Pulmonary artery endothelial cell (primary cell): Measurements from ENCODE around the gene PRKCA. TPM values are rescaled to one million over a fixed set of nuclear protein-coding genes. Genes with fewer than 3 reads are reported as not detected.
"Not testable (repeated sequence)": the region's sequence is repeated elsewhere in the genome, so short reads cannot be mapped to it uniquely, and the experiment has no call there.

Experiments used
- DNase-seq: peaks from one replicate; pipeline ENCODE4 v3.0.0-alpha.2; 2011; ENCODE audit warnings: low read depth, low spot score
- total RNA-seq: library from RNA; depleted of rRNA; stranded (reverse); fragments of >200 nt; gene quantifications from 2 replicates; pipeline ENCODE4 v1.2.3, GENCODE V29; 2014

The PRKCA gene
- total RNA-seq, 1 donor from 2014 or later, result 10.8 TPM

GRCh38 chr17:66610361-66611133 lies 308.1 kb downstream of the PRKCA start:
- DNase-seq, result no peak

- no peak for DNase-seq
Observed at GRCh38 chr17:66611397-66611796, 309.0 kb downstream of the PRKCA start.

- no peak for DNase-seq
Observed at GRCh38 chr17:66612993-66613392, 310.6 kb downstream of the PRKCA start.

GRCh38 chr17:66614469-66614868 lies 312.1 kb downstream of the PRKCA start:
- no peak for DNase-seq

GRCh38 chr17:66619206-66619605 lies 316.8 kb downstream of the PRKCA start:
- no peak for DNase-seq

GRCh38 chr17:66620528-66620927 lies 318.1 kb downstream of the PRKCA start:
- DNase-seq, result no peak

- DNase-seq, result not testable (repeated sequence)
Observed at GRCh38 chr17:66624630-66625029, 322.2 kb downstream of the PRKCA start.

GRCh38 chr17:66625311-66625767 lies 322.9 kb downstream of the PRKCA start:
- DNase-seq, result peak; percentile 3

- no peak for DNase-seq
Observed at GRCh38 chr17:66627985-66628384, 325.6 kb downstream of the PRKCA start.

GRCh38 chr17:66629762-66630161 lies 327.3 kb downstream of the PRKCA start:
- DNase-seq, result no peak

GRCh38 chr17:66630379-66630778 lies 328.0 kb downstream of the PRKCA start:
- DNase-seq, result no peak

- DNase-seq, result no peak
Observed at GRCh38 chr17:66630828-66631472, 328.5 kb downstream of the PRKCA start.

GRCh38 chr17:66632731-66633130 lies 330.3 kb downstream of the PRKCA start:
- DNase-seq, result no peak

GRCh38 chr17:66633317-66633965 lies 331.0 kb downstream of the PRKCA start:
- no peak for DNase-seq

- no peak for DNase-seq
Observed at GRCh38 chr17:66634193-66634592, 331.8 kb downstream of the PRKCA start.

- DNase-seq, result no peak
Observed at GRCh38 chr17:66635386-66636045, 333.1 kb downstream of the PRKCA start.

GRCh38 chr17:66636111-66636510 lies 333.7 kb downstream of the PRKCA start:
- no peak for DNase-seq

GRCh38 chr17:66637491-66637890 lies 335.1 kb downstream of the PRKCA start:
- no peak for DNase-seq

GRCh38 chr17:66638707-66639479 lies 336.5 kb downstream of the PRKCA start:
- DNase-seq, result no peak

GRCh38 chr17:66643815-66644710 lies 341.6 kb downstream of the PRKCA start:
- no peak for DNase-seq
